ENCODE data around the gene NEURL4. TPM values are rescaled to one million over a fixed set of nuclear protein-coding genes. Genes with fewer than 3 reads are reported as not detected.
A peak's percentile ranks its signal among the peaks of the same experiment; 100 is the strongest.

The NEURL4 gene
- polyA plus RNA-seq, 1 of the 3 experiments (the other 2 are of a cell fraction) = 22.1 TPM

- Histone ChIP-seq H3K27ac (ENCODE audit: low read depth in 2 of 2, low read length in 1 of 2) (no peak overlapping the region), H4K20me1 (ENCODE audit: insufficient read depth) (no peaks in the 10 kb centered on the region), H3K4me3 (ENCODE audit: low read depth in 2 of 2, low read length in 1 of 2) (no peak overlapping the region), H3F3A (replicated peaks; ENCODE audit: insufficient read depth) (no peaks in the 10 kb centered on the region), H3K9me2 (no peaks in the 10 kb centered on the region), H3K36me3 (replicated peaks in 1 of 2; ENCODE audit: control insufficient read depth in 1 of 2, insufficient read depth in 2 of 2, low read length in 1 of 2) (no peaks in the 10 kb centered on the region), H3K9me3 (no peaks in the 10 kb centered on the region), H2AFZ (ENCODE audit: low read depth) (no peak overlapping the region), H3K4me2 (no peak overlapping the region), H3K79me2 (ENCODE audit: insufficient read depth) (peaks cover 23% of the 10 kb centered on the region), H3K9ac (no peak overlapping the region), H3K4me1 (ENCODE audit: control insufficient read depth in 1 of 2, insufficient read depth in 2 of 2, low read depth in 1 of 2, low read length in 1 of 2) (peaks cover 13 to 36% of the 10 kb centered on the region in 2 experiments; a peak in 2 of 4 replicates), H3K27me3 (ENCODE audit: insufficient read depth) (no peaks in the 10 kb centered on the region)
- POLR2A ChIA-PET = no interaction called here
- CTCF ChIA-PET = interaction anchor here (0.6 to 3.8 kb wide), 8 partner anchors 8 to 189 kb away, joined by 3 to 33 read pairs (median 11); partner anchors contain the start of genes NLGN2 and TMEM102
- TF ChIP-seq POLR2AphosphoS5 (IDR thresholded peaks at IDR 0.05; ENCODE audit: low read depth, low read length) = no peak
- WGBS (ENCODE audit: low lambda C conversion rate) = 76% methylated on average over 2 of the region's 2 CpGs
- no peak for DNase-seq
Observed at GRCh38 chr17:7357381-7357780, 28.2 kb upstream of the NEURL4 start.

GRCh38 chr17:7356756-7357155, 27.6 kb upstream of the NEURL4 start:
- 85% methylated on average over 8 of the region's 8 CpGs for WGBS (ENCODE audit: low lambda C conversion rate)
- no peak overlapping the region for H3K27ac ChIP-seq (ENCODE audit: low read depth in 2 of 2, low read length in 1 of 2)
- H4K20me1 ChIP-seq (ENCODE audit: insufficient read depth) = no peaks in the 10 kb centered on the region
- no peak overlapping the region for H3K4me2 ChIP-seq
- H3K4me3 ChIP-seq (ENCODE audit: low read depth in 2 of 2, low read length in 1 of 2) = no peak overlapping the region
- TF ChIP-seq ELF1 (IDR thresholded peaks at IDR 0.05) = no peak
- ChIA-PET POLR2A (interaction anchor here (0.9 kb wide), 1 partner anchor 80 kb away, joined by 3 read pairs; no protein-coding TSS in a partner anchor), CTCF (interaction anchor here (0.6 to 5.2 kb wide), 43 partner anchors 8 to 331 kb away, joined by 3 to 52 read pairs (median 5); partner anchors contain the start of genes FGF11, NLGN2, PLSCR3 and SENP3)
- H3K79me2 ChIP-seq (ENCODE audit: insufficient read depth) = peaks cover 27% of the 10 kb centered on the region
- H3K9me2 ChIP-seq = no peaks in the 10 kb centered on the region
- DNase-seq = no peak
- peaks cover 13 to 37% of the 10 kb centered on the region in 2 experiments; a peak in 2 of 4 replicates for H3K4me1 ChIP-seq (ENCODE audit: control insufficient read depth in 1 of 2, insufficient read depth in 2 of 2, low read depth in 1 of 2, low read length in 1 of 2)
- no peaks in the 10 kb centered on the region for H3F3A ChIP-seq (replicated peaks; ENCODE audit: insufficient read depth)
- no peak overlapping the region for H2AFZ ChIP-seq (ENCODE audit: low read depth)
- no peaks in the 10 kb centered on the region for H3K36me3 ChIP-seq (replicated peaks in 1 of 2; ENCODE audit: control insufficient read depth in 1 of 2, insufficient read depth in 2 of 2, low read length in 1 of 2)
- no peak overlapping the region for H3K9ac ChIP-seq
- no peaks in the 10 kb centered on the region for H3K9me3 ChIP-seq
- H3K27me3 ChIP-seq (ENCODE audit: insufficient read depth) = no peaks in the 10 kb centered on the region

- Histone ChIP-seq H3K9me3 (no peaks in the 10 kb centered on the region), H3K36me3 (replicated peaks in 1 of 2; ENCODE audit: control insufficient read depth in 1 of 2, insufficient read depth in 2 of 2, low read length in 1 of 2) (no peaks in the 10 kb centered on the region), H3K4me2 (no peak overlapping the region), H3F3A (replicated peaks; ENCODE audit: insufficient read depth) (peaks cover 3% of the 10 kb centered on the region), H3K9me2 (no peaks in the 10 kb centered on the region), H2AFZ (ENCODE audit: low read depth) (no peak overlapping the region), H3K79me2 (ENCODE audit: insufficient read depth) (peaks cover 29% of the 10 kb centered on the region), H3K27ac (ENCODE audit: low read depth in 2 of 2, low read length in 1 of 2) (no peak overlapping the region; a peak in 1 of 4 replicates), H3K27me3 (ENCODE audit: insufficient read depth) (no peaks in the 10 kb centered on the region), H3K9ac (no peak overlapping the region), H3K4me3 (ENCODE audit: low read depth in 2 of 2, low read length in 1 of 2) (no peak overlapping the region; a peak in 1 of 4 replicates), H4K20me1 (ENCODE audit: insufficient read depth) (no peaks in the 10 kb centered on the region), H3K4me1 (ENCODE audit: control insufficient read depth in 1 of 2, insufficient read depth in 2 of 2, low read depth in 1 of 2, low read length in 1 of 2) (peaks cover 13 to 38% of the 10 kb centered on the region in 2 experiments; a peak in 2 of 4 replicates)
- CTCF ChIA-PET = interaction anchor here (0.6 to 5.2 kb wide), 56 partner anchors 8 to 331 kb away, joined by 3 to 52 read pairs (median 4); partner anchors contain the start of genes FGF11, NEURL4, NLGN2 and PLSCR3
- POLR2A ChIA-PET = interaction anchor here (0.7 to 0.9 kb wide), 3 partner anchors 81 to 205 kb away, joined by 3 read pairs; partner anchors contain the start of gene ZBTB4
- DNase-seq = peak; percentile 91
- WGBS (ENCODE audit: low lambda C conversion rate) = 20% methylated on average over 6 of the region's 12 CpGs
- no peak for TF ChIP-seq POLR2AphosphoS5 (IDR thresholded peaks at IDR 0.05; ENCODE audit: low read depth, low read length)
- no peak for TF ChIP-seq REST (IDR thresholded peaks at IDR 0.05; ENCODE audit: low read depth, low read length)
- no peak for TF ChIP-seq EP300 (IDR thresholded peaks at IDR 0.05; ENCODE audit: borderline replicate concordance in 1 of 2, low read depth in 1 of 2, low read length in 1 of 2)
- TF ChIP-seq IRF3 (IDR thresholded peaks at IDR 0.05; ENCODE audit: low read depth, low read length) = no peak
- no peak for TF ChIP-seq RFX5 (IDR thresholded peaks at IDR 0.05; ENCODE audit: low read length)
- TF ChIP-seq FOSL2 (IDR thresholded peaks at IDR 0.05; ENCODE audit: borderline replicate concordance, low read depth) = no peak
- TF ChIP-seq SMC3 (IDR thresholded peaks at IDR 0.05; ENCODE audit: low read depth, low read length) = peak; percentile 76
- no peak for TF ChIP-seq FOXJ3 (CRISPR knock-in tag; IDR thresholded peaks at IDR 0.05)
- peak; percentile 86 for TF ChIP-seq RAD21 (IDR thresholded peaks at IDR 0.05; ENCODE audit: low read length)
- TF ChIP-seq TCF12 (IDR thresholded peaks at IDR 0.05) = no peak
- no peak for TF ChIP-seq MEF2A (IDR thresholded peaks at IDR 0.05; ENCODE audit: borderline replicate concordance, low read depth)
- TF ChIP-seq, protein P1, sequence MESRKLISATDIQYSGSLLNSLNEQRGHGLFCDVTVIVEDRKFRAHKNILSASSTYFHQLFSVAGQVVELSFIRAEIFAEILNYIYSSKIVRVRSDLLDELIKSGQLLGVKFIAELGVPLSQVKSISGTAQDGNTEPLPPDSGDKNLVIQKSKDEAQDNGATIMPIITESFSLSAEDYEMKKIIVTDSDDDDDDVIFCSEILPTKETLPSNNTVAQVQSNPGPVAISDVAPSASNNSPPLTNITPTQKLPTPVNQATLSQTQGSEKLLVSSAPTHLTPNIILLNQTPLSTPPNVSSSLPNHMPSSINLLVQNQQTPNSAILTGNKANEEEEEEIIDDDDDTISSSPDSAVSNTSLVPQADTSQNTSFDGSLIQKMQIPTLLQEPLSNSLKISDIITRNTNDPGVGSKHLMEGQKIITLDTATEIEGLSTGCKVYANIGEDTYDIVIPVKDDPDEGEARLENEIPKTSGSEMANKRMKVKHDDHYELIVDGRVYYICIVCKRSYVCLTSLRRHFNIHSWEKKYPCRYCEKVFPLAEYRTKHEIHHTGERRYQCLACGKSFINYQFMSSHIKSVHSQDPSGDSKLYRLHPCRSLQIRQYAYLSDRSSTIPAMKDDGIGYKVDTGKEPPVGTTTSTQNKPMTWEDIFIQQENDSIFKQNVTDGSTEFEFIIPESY (IDR thresholded peaks at IDR 0.05; ENCODE audit: borderline replicate concordance, low read depth) = no peak
- 0 out of 2 replicates have a peak, but pooled peaks have one; percentile 46 for TF ChIP-seq SIN3A (IDR thresholded peaks at IDR 0.05; ENCODE audit: borderline replicate concordance, low read depth, low read length)
Observed at GRCh38 chr17:7356072-7356549, 27.0 kb upstream of the NEURL4 start.

Data from SK-N-SH (cell line).